ENCODE measurements around the gene ATP12A. TPM values are rescaled to one million over a fixed set of nuclear protein-coding genes. Genes with fewer than 3 reads are reported as not detected.

ATP12A gene
- total RNA-seq, 1 experiment from 2014 or later = not detected

DNA sequence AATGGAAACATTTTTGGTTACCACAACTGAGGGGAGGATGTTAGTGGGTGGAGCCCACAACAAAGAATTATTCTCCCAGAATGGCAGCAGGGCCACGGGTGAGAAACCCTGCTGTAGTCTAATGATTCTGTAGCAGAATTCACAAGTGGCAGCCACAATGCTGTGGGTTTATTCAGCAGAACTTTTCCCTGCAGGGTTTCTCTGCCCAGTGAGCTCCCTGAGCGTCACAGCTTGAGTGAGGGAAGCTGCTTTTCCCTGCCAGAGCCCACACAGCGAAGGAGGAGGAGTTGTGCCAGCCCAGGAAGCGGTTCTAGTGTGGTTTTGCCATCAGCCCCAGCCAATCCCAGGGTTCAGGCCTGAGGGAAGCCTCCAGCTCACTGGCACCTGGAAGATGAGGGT, 4.4 kb downstream of the ATP12A start:
- no peaks in the 10 kb centered on the region for H3K9me3 ChIP-seq (ENCODE audit: control insufficient read depth, insufficient read depth, low read depth, low read length)
- no peaks in the 10 kb centered on the region for H3K36me3 ChIP-seq (ENCODE audit: control insufficient read depth, insufficient read depth, low read length)
- in situ Hi-C loops (cut with HindIII; ENCODE audit: low pct_unique_long_range_greater_than_20kb, low sequenced_read_pairs) (no loop called here), intact Hi-C loops (cut with micrococcal nuclease; ENCODE audit: unreplicated experiment) (no loop called here)
- H3K4me3 ChIP-seq (ENCODE audit: low read depth in 2 of 2, low read length in 2 of 2) = no peak overlapping the region
- ATAC-seq = no peak
- CTCF ChIA-PET = interaction anchor here (0.6 kb wide), 1 partner anchor 8 kb away, joined by 3 read pairs; no protein-coding TSS in a partner anchor
- H3K27me3 ChIP-seq (ENCODE audit: control insufficient read depth, insufficient read depth, low read length) = peaks cover 3% of the 10 kb centered on the region; the same call in 1 of the 2 replicates
- no peaks in the 10 kb centered on the region for H3K4me1 ChIP-seq (ENCODE audit: control insufficient read depth, insufficient read depth, low read length)
- no peak for DNase-seq (ENCODE audit: low read depth, low spot score)
- no peak overlapping the region for H3K27ac ChIP-seq (ENCODE audit: low read length)
- no TSS peak for BruUV-seq (replicated peaks)
- TF ChIP-seq, protein P1, sequence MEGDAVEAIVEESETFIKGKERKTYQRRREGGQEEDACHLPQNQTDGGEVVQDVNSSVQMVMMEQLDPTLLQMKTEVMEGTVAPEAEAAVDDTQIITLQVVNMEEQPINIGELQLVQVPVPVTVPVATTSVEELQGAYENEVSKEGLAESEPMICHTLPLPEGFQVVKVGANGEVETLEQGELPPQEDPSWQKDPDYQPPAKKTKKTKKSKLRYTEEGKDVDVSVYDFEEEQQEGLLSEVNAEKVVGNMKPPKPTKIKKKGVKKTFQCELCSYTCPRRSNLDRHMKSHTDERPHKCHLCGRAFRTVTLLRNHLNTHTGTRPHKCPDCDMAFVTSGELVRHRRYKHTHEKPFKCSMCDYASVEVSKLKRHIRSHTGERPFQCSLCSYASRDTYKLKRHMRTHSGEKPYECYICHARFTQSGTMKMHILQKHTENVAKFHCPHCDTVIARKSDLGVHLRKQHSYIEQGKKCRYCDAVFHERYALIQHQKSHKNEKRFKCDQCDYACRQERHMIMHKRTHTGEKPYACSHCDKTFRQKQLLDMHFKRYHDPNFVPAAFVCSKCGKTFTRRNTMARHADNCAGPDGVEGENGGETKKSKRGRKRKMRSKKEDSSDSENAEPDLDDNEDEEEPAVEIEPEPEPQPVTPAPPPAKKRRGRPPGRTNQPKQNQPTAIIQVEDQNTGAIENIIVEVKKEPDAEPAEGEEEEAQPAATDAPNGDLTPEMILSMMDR (IDR thresholded peaks at IDR 0.05) = no peak
- TF ChIP-seq POLR2AphosphoS5 (IDR thresholded peaks at IDR 0.05; ENCODE audit: low read depth, low read length) = no peak
- POLR2A ChIA-PET = no interaction called here

DNA sequence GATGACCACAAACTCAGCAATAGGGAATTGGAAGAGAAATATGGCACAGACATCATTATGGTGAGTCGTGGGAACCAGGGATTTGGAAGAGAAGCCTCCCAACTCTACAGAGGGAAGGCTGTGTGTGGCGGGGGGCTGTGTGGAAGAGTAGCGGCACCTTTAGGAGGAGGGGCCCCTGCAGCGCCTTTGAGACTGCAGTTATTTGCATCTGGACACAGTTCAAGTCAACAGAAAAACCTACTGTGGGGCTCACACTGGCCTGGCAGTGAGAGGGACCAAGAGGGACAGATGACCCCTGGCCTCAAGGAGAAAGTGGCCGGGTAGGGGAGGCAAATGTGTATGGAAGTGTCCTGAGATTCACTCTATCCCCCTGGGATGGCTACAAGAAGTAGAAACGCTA, 5.1 kb downstream of the ATP12A start:
- TF ChIP-seq, protein P1 (IDR thresholded peaks at IDR 0.05) = no peak
- TF ChIP-seq TCF7L2 (IDR thresholded peaks at IDR 0.05; ENCODE audit: low read depth, low read length) = no peak
- TF ChIP-seq POLR2AphosphoS5 (IDR thresholded peaks at IDR 0.05; ENCODE audit: low read depth, low read length) = no peak
- no peak for TF ChIP-seq SIN3A (IDR thresholded peaks at IDR 0.05; ENCODE audit: borderline replicate concordance, insufficient read depth, low read depth, low read length)
- TF ChIP-seq, protein P2, sequence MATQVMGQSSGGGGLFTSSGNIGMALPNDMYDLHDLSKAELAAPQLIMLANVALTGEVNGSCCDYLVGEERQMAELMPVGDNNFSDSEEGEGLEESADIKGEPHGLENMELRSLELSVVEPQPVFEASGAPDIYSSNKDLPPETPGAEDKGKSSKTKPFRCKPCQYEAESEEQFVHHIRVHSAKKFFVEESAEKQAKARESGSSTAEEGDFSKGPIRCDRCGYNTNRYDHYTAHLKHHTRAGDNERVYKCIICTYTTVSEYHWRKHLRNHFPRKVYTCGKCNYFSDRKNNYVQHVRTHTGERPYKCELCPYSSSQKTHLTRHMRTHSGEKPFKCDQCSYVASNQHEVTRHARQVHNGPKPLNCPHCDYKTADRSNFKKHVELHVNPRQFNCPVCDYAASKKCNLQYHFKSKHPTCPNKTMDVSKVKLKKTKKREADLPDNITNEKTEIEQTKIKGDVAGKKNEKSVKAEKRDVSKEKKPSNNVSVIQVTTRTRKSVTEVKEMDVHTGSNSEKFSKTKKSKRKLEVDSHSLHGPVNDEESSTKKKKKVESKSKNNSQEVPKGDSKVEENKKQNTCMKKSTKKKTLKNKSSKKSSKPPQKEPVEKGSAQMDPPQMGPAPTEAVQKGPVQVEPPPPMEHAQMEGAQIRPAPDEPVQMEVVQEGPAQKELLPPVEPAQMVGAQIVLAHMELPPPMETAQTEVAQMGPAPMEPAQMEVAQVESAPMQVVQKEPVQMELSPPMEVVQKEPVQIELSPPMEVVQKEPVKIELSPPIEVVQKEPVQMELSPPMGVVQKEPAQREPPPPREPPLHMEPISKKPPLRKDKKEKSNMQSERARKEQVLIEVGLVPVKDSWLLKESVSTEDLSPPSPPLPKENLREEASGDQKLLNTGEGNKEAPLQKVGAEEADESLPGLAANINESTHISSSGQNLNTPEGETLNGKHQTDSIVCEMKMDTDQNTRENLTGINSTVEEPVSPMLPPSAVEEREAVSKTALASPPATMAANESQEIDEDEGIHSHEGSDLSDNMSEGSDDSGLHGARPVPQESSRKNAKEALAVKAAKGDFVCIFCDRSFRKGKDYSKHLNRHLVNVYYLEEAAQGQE (IDR thresholded peaks at IDR 0.05; ENCODE audit: insufficient read depth in 1 of 2, low read depth in 2 of 2, low read length in 1 of 2) = no peak
- DNase-seq (ENCODE audit: low read depth, low spot score) (no peak), ATAC-seq (no peak)
- Histone ChIP-seq H3K4me1 (ENCODE audit: control insufficient read depth, insufficient read depth, low read length) (no peaks in the 10 kb centered on the region), H3K9me3 (ENCODE audit: control insufficient read depth, insufficient read depth, low read depth, low read length) (no peaks in the 10 kb centered on the region), H3K27me3 (ENCODE audit: control insufficient read depth, insufficient read depth, low read length) (no peaks in the 10 kb centered on the region), H3K27ac (ENCODE audit: low read length) (no peak overlapping the region), H3K36me3 (ENCODE audit: control insufficient read depth, insufficient read depth, low read length) (no peaks in the 10 kb centered on the region), H3K4me3 (ENCODE audit: low read depth in 2 of 2, low read length in 2 of 2) (no peak overlapping the region)
- BruUV-seq (replicated peaks) = no TSS peak
- CTCF ChIA-PET = interaction anchor here (0.6 kb wide), 1 partner anchor 9 kb away, joined by 3 read pairs; no protein-coding TSS in a partner anchor
- POLR2A ChIA-PET = no interaction called here
- in situ Hi-C loops (cut with HindIII; ENCODE audit: low pct_unique_long_range_greater_than_20kb, low sequenced_read_pairs) = no loop called here
- intact Hi-C loops (cut with micrococcal nuclease; ENCODE audit: unreplicated experiment) = no loop called here
